Measurements from ENCODE around the gene HRCT1. TPM values are rescaled to one million over a fixed set of nuclear protein-coding genes. Genes with fewer than 3 reads are reported as not detected.
"Not testable (repeated sequence)": the region's sequence is repeated elsewhere in the genome, so short reads cannot be mapped to it uniquely, and the experiment has no call there.

The HRCT1 gene
- total RNA-seq, 4 donors from 2014 or later, result 23.9 to 60.2 (median 34.3) TPM

DNA sequence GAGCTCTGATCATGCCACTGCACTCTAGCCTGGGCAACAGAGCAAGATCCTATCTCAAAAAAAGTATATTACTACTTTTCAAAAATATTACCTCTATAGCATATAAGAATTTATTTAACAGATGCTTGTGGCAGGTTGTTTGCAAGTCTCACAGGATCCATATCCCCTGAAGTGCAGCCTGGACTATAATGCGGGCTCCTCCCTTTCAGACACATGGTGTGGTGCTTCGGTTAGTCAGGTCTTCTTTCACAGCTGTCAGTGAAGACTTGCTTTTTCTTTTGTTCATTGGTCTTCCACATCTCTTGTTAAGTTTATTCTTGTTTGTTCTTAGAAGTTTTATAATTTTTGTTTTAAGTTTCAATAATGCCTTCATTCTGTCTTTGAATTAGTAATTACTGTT lies 9.4 kb upstream of the HRCT1 start:
- H3K4me1 ChIP-seq, result peaks cover 0 to 6% (median 0%) of the 10 kb centered on the region in 4 donors
- H3K4me3 ChIP-seq, result no peak overlapping the region
- in situ Hi-C loops (cut with MboI; ENCODE audit: low pct_ligation_motif_present in 1 of 4, low pct_unique_long_range_greater_than_20kb in 1 of 4, low sequenced_read_pairs in 3 of 4), result loop anchor here in 1 of 4 donors (10.0 kb wide), 1 partner anchor 102 kb away; the partner anchor contains the start of gene NPR2
- no peaks in the 10 kb centered on the region for H3K36me3 ChIP-seq
- WGBS, 2 donors (ENCODE audit: low coverage in 1 of 2), result 88 to 94% methylated on average over 2 of the region's 2 CpGs
- intact Hi-C loops (cut with DNase I; ENCODE audit: low total_unique reads), result no loop called here
- DNase-seq, result no peak
- H3K27me3 ChIP-seq, result peaks cover 5% of the 10 kb centered on the region
- H3K9me3 ChIP-seq, result no peaks in the 10 kb centered on the region
- H3K27ac ChIP-seq, result no peak overlapping the region
- TF ChIP-seq EP300 (IDR thresholded peaks at IDR 0.05; ENCODE audit: low read depth), result no peak
- TF ChIP-seq, protein P1, sequence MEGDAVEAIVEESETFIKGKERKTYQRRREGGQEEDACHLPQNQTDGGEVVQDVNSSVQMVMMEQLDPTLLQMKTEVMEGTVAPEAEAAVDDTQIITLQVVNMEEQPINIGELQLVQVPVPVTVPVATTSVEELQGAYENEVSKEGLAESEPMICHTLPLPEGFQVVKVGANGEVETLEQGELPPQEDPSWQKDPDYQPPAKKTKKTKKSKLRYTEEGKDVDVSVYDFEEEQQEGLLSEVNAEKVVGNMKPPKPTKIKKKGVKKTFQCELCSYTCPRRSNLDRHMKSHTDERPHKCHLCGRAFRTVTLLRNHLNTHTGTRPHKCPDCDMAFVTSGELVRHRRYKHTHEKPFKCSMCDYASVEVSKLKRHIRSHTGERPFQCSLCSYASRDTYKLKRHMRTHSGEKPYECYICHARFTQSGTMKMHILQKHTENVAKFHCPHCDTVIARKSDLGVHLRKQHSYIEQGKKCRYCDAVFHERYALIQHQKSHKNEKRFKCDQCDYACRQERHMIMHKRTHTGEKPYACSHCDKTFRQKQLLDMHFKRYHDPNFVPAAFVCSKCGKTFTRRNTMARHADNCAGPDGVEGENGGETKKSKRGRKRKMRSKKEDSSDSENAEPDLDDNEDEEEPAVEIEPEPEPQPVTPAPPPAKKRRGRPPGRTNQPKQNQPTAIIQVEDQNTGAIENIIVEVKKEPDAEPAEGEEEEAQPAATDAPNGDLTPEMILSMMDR (IDR thresholded peaks at IDR 0.05), result no peak
- no peak for TF ChIP-seq POLR2A (IDR thresholded peaks at IDR 0.05)
- TF ChIP-seq POLR2AphosphoS5 (IDR thresholded peaks at IDR 0.05), result no peak

DNA sequence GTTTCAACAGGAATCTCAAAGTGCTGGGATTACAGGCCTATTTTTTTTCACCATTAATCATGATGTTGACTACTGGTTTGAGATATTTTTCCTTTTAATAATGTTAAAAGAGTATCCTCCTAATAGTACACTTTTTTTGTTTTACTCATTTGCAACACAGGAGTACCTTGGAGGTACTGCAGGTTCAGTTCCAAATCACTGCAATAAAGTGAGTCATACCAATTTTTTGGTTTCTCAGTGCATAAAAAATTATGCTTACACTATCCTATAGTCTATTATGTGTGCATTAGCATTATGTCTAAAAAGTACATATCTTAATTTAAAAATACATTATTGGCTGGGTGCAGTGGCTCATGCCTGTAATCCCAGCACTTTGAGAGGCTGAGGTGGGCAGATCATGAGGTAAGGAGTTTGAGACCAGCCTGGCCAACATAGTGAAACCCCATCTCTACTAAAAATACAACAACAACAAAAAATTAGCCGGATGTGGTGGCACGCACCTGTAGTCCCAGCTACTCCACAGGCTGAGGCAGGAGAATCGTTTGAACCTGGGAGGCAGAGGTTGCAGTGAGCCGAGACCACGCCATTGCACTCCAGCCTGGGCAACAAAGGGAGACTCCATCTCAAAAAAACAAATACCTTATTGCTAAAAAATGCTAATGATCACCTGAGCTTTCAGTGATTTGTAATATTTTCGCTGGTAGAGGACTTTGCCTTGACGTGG lies 8.5 kb upstream of the HRCT1 start:
- H3K4me3 ChIP-seq; H3K4me1 ChIP-seq; DNase-seq; intact Hi-C loops (cut with DNase I; ENCODE audit: low total_unique reads); H3K36me3 ChIP-seq; H3K9me3 ChIP-seq; H3K27ac ChIP-seq; H3K27me3 ChIP-seq: not testable (repeated sequence)
- in situ Hi-C loops (cut with MboI; ENCODE audit: low pct_ligation_motif_present in 1 of 4, low pct_unique_long_range_greater_than_20kb in 1 of 4, low sequenced_read_pairs in 3 of 4), result loop anchor here in 1 of 4 donors (10.0 kb wide), 1 partner anchor 103 kb away; the partner anchor contains the start of gene NPR2
- 93 to 95% methylated on average over 3 to 7 of the region's 7 CpGs for WGBS, 2 donors (ENCODE audit: low coverage in 1 of 2)

DNA sequence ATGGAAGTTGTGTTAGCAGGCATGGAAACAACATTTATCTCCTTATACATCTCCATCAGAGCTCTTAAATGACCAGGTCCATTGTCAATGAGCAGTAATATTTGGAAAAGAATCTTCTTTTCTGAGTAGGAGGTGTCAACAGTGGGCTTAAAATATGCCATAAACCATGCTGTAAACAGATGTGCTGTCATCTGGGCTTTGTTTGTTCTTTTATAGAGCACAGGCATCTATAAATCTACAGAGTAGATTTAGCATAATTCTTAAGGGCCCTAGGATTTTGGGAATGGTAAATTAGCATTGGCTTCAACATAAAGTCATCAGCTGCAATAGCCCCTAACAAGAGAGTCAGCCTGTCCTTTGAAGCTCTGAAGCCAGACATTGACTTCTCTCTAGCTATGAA lies 7.7 kb upstream of the HRCT1 start:
- TF ChIP-seq, protein P1 (IDR thresholded peaks at IDR 0.05), result no peak
- TF ChIP-seq POLR2A (IDR thresholded peaks at IDR 0.05) (no peak), POLR2AphosphoS5 (IDR thresholded peaks at IDR 0.05) (no peak), EP300 (IDR thresholded peaks at IDR 0.05; ENCODE audit: low read depth) (no peak)
- H3K9me3 ChIP-seq, result no peaks in the 10 kb centered on the region
- H3K4me3 ChIP-seq, result no peak overlapping the region
- in situ Hi-C loops (cut with MboI; ENCODE audit: low pct_ligation_motif_present in 1 of 4, low pct_unique_long_range_greater_than_20kb in 1 of 4, low sequenced_read_pairs in 3 of 4), result loop anchor here in 1 of 4 donors (10.0 kb wide), 1 partner anchor 104 kb away; the partner anchor contains the start of gene NPR2
- intact Hi-C loops (cut with DNase I; ENCODE audit: low total_unique reads), result no loop called here
- H3K27ac ChIP-seq, result no peak overlapping the region
- DNase-seq, result no peak
- no peaks in the 10 kb centered on the region for H3K27me3 ChIP-seq
- no peaks in the 10 kb centered on the region for H3K36me3 ChIP-seq
- H3K4me1 ChIP-seq, result peaks cover 0 to 16% (median 3%) of the 10 kb centered on the region in 4 donors

DNA sequence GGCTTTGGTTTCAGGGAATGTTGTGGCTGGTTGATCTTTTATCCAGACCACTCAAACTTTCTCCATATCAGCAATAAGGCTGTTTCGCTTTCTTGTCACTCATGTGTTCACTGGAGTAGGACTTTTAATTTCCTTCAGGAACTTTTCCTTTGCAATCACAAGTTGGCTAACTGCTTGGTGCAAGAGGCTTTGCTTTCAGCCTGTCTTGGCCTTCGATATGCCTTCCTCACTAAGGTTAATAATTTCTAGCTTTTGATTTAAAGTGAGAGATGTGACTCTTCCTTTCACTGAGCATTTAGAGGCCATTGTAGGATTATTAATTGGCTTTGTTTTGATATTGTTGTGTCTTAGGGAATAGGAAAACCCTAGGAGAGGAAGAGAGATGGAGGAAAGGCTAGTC lies 7.0 kb upstream of the HRCT1 start:
- no peak for DNase-seq
- Histone ChIP-seq H3K27ac (no peak overlapping the region), H3K36me3 (no peaks in the 10 kb centered on the region), H3K27me3 (no peaks in the 10 kb centered on the region), H3K4me3 (no peak overlapping the region), H3K4me1 (peaks cover 0 to 23% (median 3%) of the 10 kb centered on the region in 4 donors), H3K9me3 (no peaks in the 10 kb centered on the region)
- intact Hi-C loops (cut with DNase I; ENCODE audit: low total_unique reads), result no loop called here
- WGBS, 2 donors (ENCODE audit: low coverage in 1 of 2), result 74 to 76% methylated on average over 2 of the region's 2 CpGs
- TF ChIP-seq EP300 (IDR thresholded peaks at IDR 0.05; ENCODE audit: low read depth), result no peak
- TF ChIP-seq POLR2AphosphoS5 (IDR thresholded peaks at IDR 0.05), result no peak
- no peak for TF ChIP-seq POLR2A (IDR thresholded peaks at IDR 0.05)
- TF ChIP-seq, protein P1 (IDR thresholded peaks at IDR 0.05), result no peak
- in situ Hi-C loops (cut with MboI; ENCODE audit: low pct_ligation_motif_present in 1 of 4, low pct_unique_long_range_greater_than_20kb in 1 of 4, low sequenced_read_pairs in 3 of 4), result loop anchor here in 1 of 4 donors (10.0 kb wide), 1 partner anchor 104 kb away; the partner anchor contains the start of gene NPR2
